ENCODE results near the gene CDK2AP2. TPM values are rescaled to one million over a fixed set of nuclear protein-coding genes. Genes with fewer than 3 reads are reported as not detected.

The CDK2AP2 gene
- total and polyA plus RNA-seq, 9 of the 15 experiments (the other 6 are each of a cell fraction or from before 2014, with no cell fraction given): 4.4 to 47.4 (median 21.7) TPM

GRCh38 chr11:67482827-67483798 is 24.8 kb downstream of the CDK2AP2 start, which contains the start of gene AIP (continued):
- TF ChIP-seq HOMEZ (CRISPR knock-in tag; IDR thresholded peaks at IDR 0.05) (no peak), PHF8 (IDR thresholded peaks at IDR 0.05; ENCODE audit: borderline replicate concordance, low read length) (peak; percentile 70; the same call in 1 of the 2 replicates), POLR2AphosphoS2 (IDR thresholded peaks at IDR 0.05; ENCODE audit: low read length) (peak; percentile 63; the same call in 1 of the 2 replicates), ZNF280A (IDR thresholded peaks at IDR 0.05; ENCODE audit: low read depth, partially characterized antibody) (no peak), L3MBTL2 (IDR thresholded peaks at IDR 0.05) (peak; percentile 100), PRDM10 (IDR thresholded peaks at IDR 0.05; ENCODE audit: partially characterized antibody) (no peak), MBD2 (IDR thresholded peaks at IDR 0.05; ENCODE audit: borderline replicate concordance, low read depth) (peak; percentile 62; the same call in 1 of the 2 replicates), ZNF785 (CRISPR knock-in tag; IDR thresholded peaks at IDR 0.05) (no peak), JUNB (CRISPR knock-in tag; conservative IDR thresholded peaks at IDR 0.05) (no peak), PHTF2 (CRISPR knock-in tag; IDR thresholded peaks at IDR 0.05) (no peak), EP300 (IDR thresholded peaks at IDR 0.05; ENCODE audit: low read length) (no peak), THRAP3 (IDR thresholded peaks at IDR 0.05; ENCODE audit: borderline replicate concordance) (no peak), ZNF668 (CRISPR knock-in tag; IDR thresholded peaks at IDR 0.05) (no peak), ARNT (IDR thresholded peaks at IDR 0.05) (peak; percentile 12 to 52; a peak in 1 of 4 replicates), ZNF644 (tag; IDR thresholded peaks at IDR 0.05; ENCODE audit: low read depth) (no peak), MECOM (CRISPR knock-in tag; IDR thresholded peaks at IDR 0.05) (0 out of 2 replicates have a peak, but pooled peaks have one; percentile 38), ZKSCAN3 (CRISPR knock-in tag; IDR thresholded peaks at IDR 0.05) (no peak), RBFOX2 (IDR thresholded peaks at IDR 0.05; ENCODE audit: low read depth, low read length) (peak; percentile 84), ZBTB8A (IDR thresholded peaks at IDR 0.05; ENCODE audit: partially characterized antibody) (no peak), GMEB1 (CRISPR knock-in tag; IDR thresholded peaks at IDR 0.05) (0 out of 2 replicates have a peak, but pooled peaks have one; percentile 15)
